Prostate gland (tissue), 2 donors: ENCODE data around the gene PHLDB1.

Source experiments
- CTCF ChIP-seq, 4 experiments: fragments of 200-600 bp in 2 of 4; fragments of 450-650 bp in 2 of 4; sonication (generic) in 2 of 4; IDR thresholded peaks; 1 replicate in 3 of 4; 2 replicates in 1 of 4; pipeline ENCODE4 v1.5.1; 2016 to 2019; ENCODE audit warnings: antibody characterized with exemption in 4 of 4, mild to moderate bottlenecking in 2 of 4, moderate library complexity in 2 of 4
- POLR2AphosphoS5 ChIP-seq: sonication (generic); formaldehyde crosslinking; IDR thresholded peaks from one replicate; pipeline ENCODE4 v1.6.1; 2017; ENCODE audit warnings: antibody characterized with exemption

GRCh38 chr11:118699506-118700220, 92.2 kb downstream of the PHLDB1 start:
- no peak for TF ChIP-seq CTCF (IDR thresholded peaks at IDR 0.05)
- no peak for TF ChIP-seq POLR2AphosphoS5
